Esophagus squamous epithelium (tissue), 5 donors: ENCODE data around the gene CNOT4. TPM values are rescaled to one million over a fixed set of nuclear protein-coding genes. Genes with fewer than 3 reads are reported as not detected.

ENCODE experiments used
- DNase-seq: peaks from one replicate; lab custom pipeline; 2025; lab: John Stamatoyannopoulos, UW
- H3K27ac ChIP-seq, 4 donors: fragments of 200-600 bp; sonication (generic); one replicate each; pipeline ENCODE4 v1.5.1; 2016 to 2019; ENCODE audit warnings: mild to moderate bottlenecking in 1 of 4
- H3K27me3 ChIP-seq, 4 donors: fragments of 200-600 bp; sonication (generic); 1 replicate in 3 of 4; 2 replicates in 1 of 4; pipeline versions ENCODE4 v1.5.1 to v1.6.0; 2017 to 2021; ENCODE audit warnings: antibody characterized with exemption in 1 of 4
- H3K36me3 ChIP-seq, 3 donors: fragments of 200-600 bp; sonication (generic); one replicate each; pipeline ENCODE4 v1.5.1; 2016 to 2019
- H3K4me1 ChIP-seq, 3 donors: fragments of 200-600 bp; sonication (generic); one replicate each; pipeline ENCODE4 v1.5.1; 2017 to 2019
- H3K4me3 ChIP-seq, 4 donors: fragments of 200-600 bp; sonication (generic); 1 replicate in 3 of 4; 2 replicates in 1 of 4; pipeline ENCODE4 v1.5.1; 2016 to 2019; ENCODE audit warnings: mild to moderate bottlenecking in 2 of 4, moderate library complexity in 1 of 4
- H3K9me3 ChIP-seq, 3 donors: fragments of 200-600 bp; sonication (generic); one replicate each; pipeline ENCODE4 v1.5.1; 2016 to 2019
- POLR2A ChIP-seq, 4 donors: fragments of 450-650 bp; IDR thresholded peaks; one replicate each; pipeline ENCODE4 v1.6.1; 2017; ENCODE audit warnings: antibody characterized with exemption in 4 of 4, mild to moderate bottlenecking in 4 of 4, moderate library complexity in 3 of 4
- WGBS, 2 donors: methylation state at CpG; one replicate each; pipeline ENCODE4 v1.1.5; 2018; 5-methylcytosine and 5-hydroxymethylcytosine counted together
- intact Hi-C: fragments of 100-400 bp; cut with DNase I; formaldehyde crosslinking; loops from one replicate; pipeline ENCODE4 v1.15.0; 2022
- total RNA-seq, 4 donors: library from RNA; depleted of rRNA; stranded (reverse); fragments of >200 nt; gene quantifications; one replicate each; pipeline ENCODE4 v1.1.0, GENCODE V29; 2016
- TF ChIP-seq, protein P1 (sequence below), 6 experiments: fragments of 450-650 bp in 4 of 6; fragments of 200-600 bp in 2 of 6; sonication (generic) in 2 of 6; IDR thresholded peaks; one replicate each; pipeline ENCODE4 v1.5.1; 2016 to 2019; ENCODE audit warnings: antibody characterized with exemption in 6 of 6, mild to moderate bottlenecking in 4 of 6, moderate library complexity in 4 of 6
- donor health status: DM: yes; HTN: yes; CAD: no.

CNOT4 gene
- total RNA-seq, 4 donors from 2014 or later: 7.3 to 20.0 (median 14.0) TPM

DNA sequence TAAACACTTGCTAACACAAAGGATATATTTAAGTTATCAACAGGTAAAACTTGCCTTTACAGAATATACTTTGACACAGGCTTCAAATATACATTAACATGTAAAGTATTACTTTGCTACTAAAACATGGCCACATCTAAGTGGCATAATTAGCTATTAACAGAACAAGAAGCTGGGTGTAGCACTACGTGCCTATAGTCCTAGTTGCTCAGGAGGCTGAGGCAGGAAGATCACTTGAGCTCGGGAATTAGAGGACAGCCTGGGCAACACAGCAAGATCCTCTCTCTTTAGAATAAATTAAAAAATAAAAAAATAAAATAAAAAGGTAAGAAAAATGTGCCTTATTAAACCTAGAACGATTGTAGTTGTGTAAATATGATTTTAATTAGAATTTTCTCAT is 106.6 kb downstream of the CNOT4 start:
- Histone ChIP-seq H3K36me3 (peaks cover 0 to 23% (median 0%) of the 10 kb centered on the region in 3 donors), H3K27me3 (no peaks in the 10 kb centered on the region), H3K4me3 (no peak overlapping the region), H3K4me1 (no peaks in the 10 kb centered on the region), H3K27ac (no peak overlapping the region), H3K9me3 (no peaks in the 10 kb centered on the region)
- intact Hi-C loops: no loop called here
- WGBS, 2 donors: 84 to 88% methylated on average over 3 of the region's 3 CpGs
- TF ChIP-seq, protein P1, sequence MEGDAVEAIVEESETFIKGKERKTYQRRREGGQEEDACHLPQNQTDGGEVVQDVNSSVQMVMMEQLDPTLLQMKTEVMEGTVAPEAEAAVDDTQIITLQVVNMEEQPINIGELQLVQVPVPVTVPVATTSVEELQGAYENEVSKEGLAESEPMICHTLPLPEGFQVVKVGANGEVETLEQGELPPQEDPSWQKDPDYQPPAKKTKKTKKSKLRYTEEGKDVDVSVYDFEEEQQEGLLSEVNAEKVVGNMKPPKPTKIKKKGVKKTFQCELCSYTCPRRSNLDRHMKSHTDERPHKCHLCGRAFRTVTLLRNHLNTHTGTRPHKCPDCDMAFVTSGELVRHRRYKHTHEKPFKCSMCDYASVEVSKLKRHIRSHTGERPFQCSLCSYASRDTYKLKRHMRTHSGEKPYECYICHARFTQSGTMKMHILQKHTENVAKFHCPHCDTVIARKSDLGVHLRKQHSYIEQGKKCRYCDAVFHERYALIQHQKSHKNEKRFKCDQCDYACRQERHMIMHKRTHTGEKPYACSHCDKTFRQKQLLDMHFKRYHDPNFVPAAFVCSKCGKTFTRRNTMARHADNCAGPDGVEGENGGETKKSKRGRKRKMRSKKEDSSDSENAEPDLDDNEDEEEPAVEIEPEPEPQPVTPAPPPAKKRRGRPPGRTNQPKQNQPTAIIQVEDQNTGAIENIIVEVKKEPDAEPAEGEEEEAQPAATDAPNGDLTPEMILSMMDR (IDR thresholded peaks at IDR 0.05): no peak
- TF ChIP-seq POLR2A (IDR thresholded peaks at IDR 0.05): no peak
- no peak for DNase-seq

DNA sequence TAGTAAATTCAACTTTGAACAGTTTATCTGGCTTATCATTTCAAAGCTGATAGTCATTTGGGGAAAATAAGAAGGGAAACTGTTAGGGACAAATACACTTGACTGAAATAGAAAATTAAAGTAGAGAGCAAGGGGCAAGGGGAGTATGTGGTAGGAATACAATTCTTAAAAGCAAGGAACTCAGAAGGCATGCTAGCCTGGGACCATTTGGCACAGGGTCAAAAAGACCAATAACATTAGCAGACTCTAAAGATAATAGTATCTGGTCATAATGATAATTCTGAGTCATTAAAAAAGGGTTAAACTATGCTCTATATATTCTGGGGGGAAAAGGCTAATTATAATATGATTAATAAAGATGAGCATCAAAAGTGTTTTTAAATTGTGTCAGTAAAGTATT is 112.2 kb downstream of the CNOT4 start:
- no peaks in the 10 kb centered on the region for H3K4me1 ChIP-seq
- no peaks in the 10 kb centered on the region for H3K27me3 ChIP-seq
- TF ChIP-seq, protein P1 (IDR thresholded peaks at IDR 0.05): no peak
- no peak for TF ChIP-seq POLR2A (IDR thresholded peaks at IDR 0.05)
- DNase-seq: no peak
- H3K36me3 ChIP-seq: peaks cover 5 to 39% (median 5%) of the 10 kb centered on the region in 3 donors
- no peak overlapping the region for H3K4me3 ChIP-seq
- no peaks in the 10 kb centered on the region for H3K9me3 ChIP-seq
- intact Hi-C loops: no loop called here
- H3K27ac ChIP-seq: no peak overlapping the region

DNA sequence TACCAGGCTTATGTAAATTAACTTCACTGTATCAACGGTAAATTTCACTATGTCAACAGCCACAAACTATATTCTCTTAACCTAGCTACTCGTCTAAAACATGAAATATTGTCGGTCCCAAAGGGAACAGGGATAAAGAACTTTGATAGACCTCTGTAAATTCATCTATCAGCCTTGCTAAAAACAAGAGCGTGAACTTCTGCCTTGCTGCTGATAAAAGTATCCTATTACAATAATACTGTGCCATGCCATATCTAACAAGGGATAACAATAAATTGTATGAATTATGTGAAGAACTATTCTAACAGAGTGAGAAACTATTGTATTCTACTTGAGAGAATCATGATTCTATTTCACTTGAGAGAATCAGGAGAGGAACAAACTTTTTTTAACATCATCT is 117.2 kb downstream of the CNOT4 start:
- Histone ChIP-seq H3K36me3 (peaks cover 5 to 45% (median 5%) of the 10 kb centered on the region in 3 donors), H3K4me1 (no peaks in the 10 kb centered on the region), H3K27me3 (no peaks in the 10 kb centered on the region), H3K4me3 (no peak overlapping the region), H3K27ac (no peak overlapping the region), H3K9me3 (no peaks in the 10 kb centered on the region)
- TF ChIP-seq POLR2A (IDR thresholded peaks at IDR 0.05): no peak
- TF ChIP-seq, protein P1 (IDR thresholded peaks at IDR 0.05): no peak
- intact Hi-C loops: no loop called here
- WGBS, 2 donors: 83 to 91% methylated on average over 4 of the region's 4 CpGs
- DNase-seq: no peak

DNA sequence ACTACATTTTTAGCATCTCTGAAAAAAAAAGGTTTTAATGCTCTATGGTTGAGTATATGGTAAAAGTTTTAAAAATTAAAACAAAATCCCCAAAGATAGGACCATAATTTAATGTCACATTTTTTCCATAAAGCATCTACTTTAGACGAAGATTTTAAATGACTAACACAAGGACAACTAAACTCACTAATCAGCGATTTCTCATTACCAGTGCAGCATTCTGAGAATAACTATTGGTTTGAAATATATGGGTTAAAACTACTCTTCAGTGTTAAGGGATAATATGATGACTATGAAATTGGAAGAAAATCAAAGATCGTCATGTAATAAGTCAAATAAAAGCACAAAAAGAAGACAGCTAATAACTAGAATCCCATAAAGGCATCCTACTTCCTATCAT is 118.4 kb downstream of the CNOT4 start:
- Histone ChIP-seq H3K4me1 (no peaks in the 10 kb centered on the region), H3K4me3 (no peak overlapping the region), H3K27me3 (no peaks in the 10 kb centered on the region), H3K27ac (no peak overlapping the region), H3K9me3 (no peaks in the 10 kb centered on the region), H3K36me3 (peaks cover 5 to 46% (median 5%) of the 10 kb centered on the region in 3 donors)
- 76 to 84% methylated on average over 3 of the region's 3 CpGs for WGBS, 2 donors
- no peak for DNase-seq
- intact Hi-C loops: no loop called here
- TF ChIP-seq, protein P1 (IDR thresholded peaks at IDR 0.05): no peak
- TF ChIP-seq POLR2A (IDR thresholded peaks at IDR 0.05): no peak

DNA sequence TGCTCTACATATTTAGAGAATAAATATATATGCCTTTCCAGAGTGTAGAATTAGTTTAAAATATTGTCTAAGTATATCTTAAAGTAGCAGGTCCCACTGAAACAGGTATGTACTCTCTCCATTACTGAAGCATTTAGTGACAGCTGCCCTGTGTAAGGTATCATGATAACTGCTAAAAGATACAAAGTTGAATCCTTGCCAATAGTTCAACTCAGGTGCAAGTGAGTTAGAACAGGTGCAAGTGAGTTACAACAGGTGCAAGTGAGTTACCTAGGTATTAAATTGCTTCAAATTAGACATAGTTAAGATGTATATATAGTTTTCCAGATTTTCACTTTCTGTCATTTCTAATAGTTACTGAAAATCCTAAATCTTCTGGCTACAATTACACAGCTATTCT is 119.1 kb downstream of the CNOT4 start:
- H3K4me3 ChIP-seq: no peak overlapping the region
- H3K27ac ChIP-seq: no peak overlapping the region
- DNase-seq: no peak
- H3K36me3 ChIP-seq: peaks cover 5 to 48% (median 5%) of the 10 kb centered on the region in 3 donors
- no peaks in the 10 kb centered on the region for H3K9me3 ChIP-seq
- H3K27me3 ChIP-seq: no peaks in the 10 kb centered on the region
- intact Hi-C loops: no loop called here
- TF ChIP-seq, protein P1 (IDR thresholded peaks at IDR 0.05): no peak
- no peak for TF ChIP-seq POLR2A (IDR thresholded peaks at IDR 0.05)
- H3K4me1 ChIP-seq: no peaks in the 10 kb centered on the region
